Retinal pigment epithelial cell (primary cell): ENCODE measurements around the gene WNT1.

ENCODE experiments used
- DNase-seq: peaks from one replicate; pipeline ENCODE4 v3.0.0-alpha.2; 2010; ENCODE audit warnings: low read depth
- H3K4me3 ChIP-seq: 2 replicates; pipeline ENCODE4 v1.5.1; 2011; ENCODE audit warnings: mild to moderate bottlenecking, low read length, control low read depth, moderate library complexity
- TF ChIP-seq, protein P1 (sequence below): conservative IDR thresholded peaks from 2 replicates; pipeline ENCODE4 v1.5.1; 2011; ENCODE audit warnings: low read depth, low read length, control low read depth, inconsistent platforms

WNT1 gene

DNA sequence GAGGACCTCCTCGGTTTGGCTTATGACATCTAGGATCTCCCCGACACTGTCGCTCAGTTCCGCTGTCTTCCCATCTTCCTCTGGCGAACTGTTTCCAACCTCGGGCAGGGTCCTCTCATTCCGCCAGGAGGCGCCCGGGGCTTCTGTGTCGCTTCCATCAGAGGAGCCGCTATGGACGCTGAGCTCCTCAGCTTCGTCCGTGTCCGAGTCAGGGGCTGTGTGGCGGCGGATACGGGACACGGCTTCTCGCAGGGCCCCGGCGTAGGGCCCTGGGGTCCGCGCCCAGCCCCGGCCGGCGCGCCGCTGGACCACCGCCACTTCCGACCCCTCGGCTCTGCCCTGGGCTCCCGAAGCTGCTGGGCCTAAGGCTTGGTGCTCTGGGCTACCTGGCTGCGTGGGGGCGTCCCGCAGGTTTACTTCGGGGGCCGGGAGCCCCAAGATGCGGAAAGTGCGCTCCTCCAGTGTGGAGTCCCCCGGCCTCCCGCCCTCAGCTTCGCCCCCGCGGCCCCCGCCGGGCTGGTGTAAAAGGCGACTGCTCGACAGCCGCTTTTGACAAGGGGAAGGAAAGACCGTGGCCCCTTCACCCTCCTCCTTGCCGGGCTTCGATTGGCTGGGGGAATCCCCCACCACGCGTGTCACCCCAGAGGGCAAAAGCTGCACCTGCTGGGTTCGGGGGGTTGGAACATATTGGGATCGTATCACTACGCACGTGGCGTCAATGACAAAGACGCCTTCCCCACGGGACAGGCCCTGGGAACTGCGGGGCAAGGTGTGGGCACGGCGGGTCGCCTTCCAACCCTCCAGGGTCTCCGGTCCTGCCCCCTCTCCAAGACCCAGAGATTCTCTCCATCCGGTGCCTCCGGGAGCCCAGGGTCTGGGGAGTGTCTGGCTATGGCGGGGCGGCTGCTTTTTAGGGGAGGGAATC is 18.9 kb downstream of the WNT1 start:
- peak overlapping the region; percentile 26 for H3K4me3 ChIP-seq
- no peak for DNase-seq
- TF ChIP-seq, protein P1, sequence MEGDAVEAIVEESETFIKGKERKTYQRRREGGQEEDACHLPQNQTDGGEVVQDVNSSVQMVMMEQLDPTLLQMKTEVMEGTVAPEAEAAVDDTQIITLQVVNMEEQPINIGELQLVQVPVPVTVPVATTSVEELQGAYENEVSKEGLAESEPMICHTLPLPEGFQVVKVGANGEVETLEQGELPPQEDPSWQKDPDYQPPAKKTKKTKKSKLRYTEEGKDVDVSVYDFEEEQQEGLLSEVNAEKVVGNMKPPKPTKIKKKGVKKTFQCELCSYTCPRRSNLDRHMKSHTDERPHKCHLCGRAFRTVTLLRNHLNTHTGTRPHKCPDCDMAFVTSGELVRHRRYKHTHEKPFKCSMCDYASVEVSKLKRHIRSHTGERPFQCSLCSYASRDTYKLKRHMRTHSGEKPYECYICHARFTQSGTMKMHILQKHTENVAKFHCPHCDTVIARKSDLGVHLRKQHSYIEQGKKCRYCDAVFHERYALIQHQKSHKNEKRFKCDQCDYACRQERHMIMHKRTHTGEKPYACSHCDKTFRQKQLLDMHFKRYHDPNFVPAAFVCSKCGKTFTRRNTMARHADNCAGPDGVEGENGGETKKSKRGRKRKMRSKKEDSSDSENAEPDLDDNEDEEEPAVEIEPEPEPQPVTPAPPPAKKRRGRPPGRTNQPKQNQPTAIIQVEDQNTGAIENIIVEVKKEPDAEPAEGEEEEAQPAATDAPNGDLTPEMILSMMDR: peak; percentile 93

- DNase-seq: no peak
- TF ChIP-seq, protein P1: no peak
- peak overlapping the region; percentile 23 for H3K4me3 ChIP-seq
Measured at GRCh38 chr12:48997719-48998496, 19.8 kb downstream of the WNT1 start.

GRCh38 chr12:48998497-48999353 is 20.6 kb downstream of the WNT1 start:
- peak overlapping the region; percentile 23 for H3K4me3 ChIP-seq
- TF ChIP-seq, protein P1: no peak
- DNase-seq: no peak

GRCh38 chr12:48999371-49000131 is 21.4 kb downstream of the WNT1 start, which contains the start of gene DDN:
Gene DDN, minus strand, starts transcription at chr12:48999375. Its CDS starts 88 bp downstream, at chr12:48999287.
- DNase-seq: no peak
- peak within 1 kb of the TSS; percentile 42 for H3K4me3 ChIP-seq
- TF ChIP-seq, protein P1: peak; percentile 13

DNA sequence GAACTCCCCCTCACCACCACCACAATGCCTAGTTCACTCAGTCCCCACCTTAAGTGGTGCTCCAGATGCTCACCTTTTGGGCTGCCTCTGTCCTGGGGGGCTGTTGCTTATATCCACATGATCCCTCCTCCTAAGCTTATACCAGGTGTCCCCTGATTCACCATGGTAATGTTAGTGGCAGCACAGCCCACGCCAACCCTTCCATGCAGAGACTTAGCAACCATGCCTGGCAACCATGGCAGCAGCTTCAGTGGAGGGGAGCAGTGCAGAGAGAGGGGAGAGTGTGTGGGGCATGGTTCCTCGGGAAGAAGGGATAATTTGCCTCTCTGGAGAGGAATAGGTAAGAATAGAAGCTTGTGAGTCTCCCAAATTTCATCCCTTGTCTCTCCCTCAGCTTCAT is 22.2 kb downstream of the WNT1 start:
- no peak for DNase-seq
- TF ChIP-seq, protein P1: no peak
- no peak overlapping the region for H3K4me3 ChIP-seq

- H3K4me3 ChIP-seq: no peak overlapping the region
- DNase-seq: no peak
- TF ChIP-seq, protein P1: no peak
Measured at GRCh38 chr12:49008943-49009342, 30.8 kb downstream of the WNT1 start.
